Sigmoid colon (tissue), 4 donors: Measurements from ENCODE around the gene ZFX.

Experiments used
- POLR2A ChIP-seq, 2 donors: fragments of 450-650 bp; IDR thresholded peaks; one replicate each; pipeline ENCODE4 v1.6.1; 2016; ENCODE audit warnings: antibody characterized with exemption in 2 of 2, mild to moderate bottlenecking in 2 of 2, moderate library complexity in 2 of 2
- POLR2AphosphoS5 ChIP-seq, 4 donors: sonication (generic); formaldehyde crosslinking; IDR thresholded peaks; one replicate each; pipeline ENCODE4 v1.6.1; 2017; ENCODE audit warnings: antibody characterized with exemption in 4 of 4
- TF ChIP-seq, protein P1 (sequence below), 4 experiments: fragments of 450-650 bp in 3 of 4; fragments of 200-600 bp in 1 of 4; IDR thresholded peaks; one replicate each; pipeline ENCODE4 v1.5.1; 2016 to 2019; ENCODE audit warnings: antibody characterized with exemption in 4 of 4, mild to moderate bottlenecking in 3 of 4, moderate library complexity in 2 of 4

DNA sequence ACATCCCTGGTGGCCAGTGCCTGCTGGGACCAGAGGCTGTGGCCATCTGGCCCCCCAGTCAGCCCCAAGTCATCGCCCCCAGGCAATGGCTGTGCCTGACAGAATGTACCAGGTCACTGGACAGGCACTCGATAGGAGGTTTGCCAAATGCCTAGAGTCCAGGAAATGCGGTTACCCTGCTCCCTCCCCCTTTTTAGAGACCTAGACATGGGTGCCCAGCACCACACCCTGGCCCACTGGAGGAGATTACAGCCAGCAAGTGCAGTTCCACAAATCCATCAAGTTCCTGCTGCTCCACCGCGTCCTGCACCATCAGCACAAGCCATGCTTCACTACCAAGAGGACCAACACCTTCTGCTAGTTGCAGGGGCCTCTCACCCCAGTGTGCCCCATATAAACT is 16.2 kb upstream of the ZFX start:
- TF ChIP-seq, protein P1, sequence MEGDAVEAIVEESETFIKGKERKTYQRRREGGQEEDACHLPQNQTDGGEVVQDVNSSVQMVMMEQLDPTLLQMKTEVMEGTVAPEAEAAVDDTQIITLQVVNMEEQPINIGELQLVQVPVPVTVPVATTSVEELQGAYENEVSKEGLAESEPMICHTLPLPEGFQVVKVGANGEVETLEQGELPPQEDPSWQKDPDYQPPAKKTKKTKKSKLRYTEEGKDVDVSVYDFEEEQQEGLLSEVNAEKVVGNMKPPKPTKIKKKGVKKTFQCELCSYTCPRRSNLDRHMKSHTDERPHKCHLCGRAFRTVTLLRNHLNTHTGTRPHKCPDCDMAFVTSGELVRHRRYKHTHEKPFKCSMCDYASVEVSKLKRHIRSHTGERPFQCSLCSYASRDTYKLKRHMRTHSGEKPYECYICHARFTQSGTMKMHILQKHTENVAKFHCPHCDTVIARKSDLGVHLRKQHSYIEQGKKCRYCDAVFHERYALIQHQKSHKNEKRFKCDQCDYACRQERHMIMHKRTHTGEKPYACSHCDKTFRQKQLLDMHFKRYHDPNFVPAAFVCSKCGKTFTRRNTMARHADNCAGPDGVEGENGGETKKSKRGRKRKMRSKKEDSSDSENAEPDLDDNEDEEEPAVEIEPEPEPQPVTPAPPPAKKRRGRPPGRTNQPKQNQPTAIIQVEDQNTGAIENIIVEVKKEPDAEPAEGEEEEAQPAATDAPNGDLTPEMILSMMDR (IDR thresholded peaks at IDR 0.05) = no peak
- TF ChIP-seq POLR2AphosphoS5 (IDR thresholded peaks at IDR 0.05) (no peak), POLR2A (IDR thresholded peaks at IDR 0.05) (no peak)
